Stomach (tissue), 9 donors: ENCODE data around the gene ATP6V1G1. TPM values are rescaled to one million over a fixed set of nuclear protein-coding genes. Genes with fewer than 3 reads are reported as not detected.
A peak's percentile ranks its signal among the peaks of the same experiment; 100 is the strongest.

Experiments used
- DNase-seq, 2 donors: peaks; one replicate each; pipeline versions ENCODE4 v3.0.0 to v3.0.0-alpha.2; 2013 to 2019
- H3K27ac ChIP-seq, 5 donors: fragments of 200-600 bp in 4 of 5; sonication (generic) in 4 of 5; one replicate each; pipeline ENCODE4 v1.5.1; 2013 to 2019; ENCODE audit warnings: mild to moderate bottlenecking in 1 of 5, moderate library complexity in 1 of 5
- H3K27me3 ChIP-seq, 3 donors: fragments of 200-600 bp; sonication (generic); one replicate each; pipeline ENCODE4 v1.5.1; 2017 to 2019; ENCODE audit warnings: mixed run types in 1 of 3
- H3K36me3 ChIP-seq, 4 donors: fragments of 200-600 bp; sonication (generic); 1 replicate in 3 of 4; 2 replicates in 1 of 4; pipeline ENCODE4 v1.5.1; 2016 to 2019
- H3K4me1 ChIP-seq, 4 donors: fragments of 200-600 bp; sonication (generic); one replicate each; pipeline ENCODE4 v1.5.1; 2016 to 2019
- H3K4me3 ChIP-seq, 4 donors: fragments of 200-600 bp; sonication (generic) in 3 of 4; one replicate each; pipeline ENCODE4 v1.5.1; 2016 to 2019; ENCODE audit warnings: mild to moderate bottlenecking in 1 of 4
- H3K9me3 ChIP-seq, 4 donors: fragments of 200-600 bp; sonication (generic); one replicate each; pipeline ENCODE4 v1.5.1; 2016 to 2019
- EP300 ChIP-seq: sonication (generic); formaldehyde crosslinking; IDR thresholded peaks from one replicate; pipeline ENCODE4 v1.6.1; 2017; ENCODE audit warnings: antibody characterized with exemption
- POLR2A ChIP-seq, 4 donors: fragments of 450-650 bp; IDR thresholded peaks; one replicate each; pipeline ENCODE4 v1.6.1; 2016; ENCODE audit warnings: antibody characterized with exemption in 4 of 4, control low read depth in 2 of 4, mild to moderate bottlenecking in 1 of 4, moderate library complexity in 1 of 4
- POLR2AphosphoS5 ChIP-seq, 3 donors: sonication (generic); formaldehyde crosslinking; IDR thresholded peaks; one replicate each; pipeline ENCODE4 v1.6.1; 2016; ENCODE audit warnings: antibody characterized with exemption in 3 of 3
- WGBS, 5 donors: extraction: QIAGEN DNeasy Blood & Tissue Kit in 3 of 5; methylation state at CpG; one replicate each; pipeline versions ENCODE4 v1.1.5 to v1.1.7; 2013 to 2018; 5-methylcytosine and 5-hydroxymethylcytosine counted together
- intact Hi-C: fragments of 100-400 bp; cut with DNase I; formaldehyde crosslinking; loops from one replicate; pipeline ENCODE4 v1.15.1; 2023; ENCODE audit warnings: low total_unique reads
- polyA plus RNA-seq, 3 donors: library from polyadenylated mRNA; stranded (reverse); fragments of 200-250 nt; gene quantifications; one replicate each; pipeline ENCODE4 v1.2.3, GENCODE V29; 2013
- total RNA-seq, 5 donors: library from RNA; depleted of rRNA; stranded (reverse); fragments of >200 nt; gene quantifications; one replicate each; pipeline versions ENCODE4 v1.1.0 to v1.2.3, GENCODE V29; 2014 to 2016
- TF ChIP-seq, protein P1 (sequence below), 7 experiments: fragments of 450-650 bp in 4 of 7; fragments of 200-600 bp in 3 of 7; sonication (generic) in 3 of 7; IDR thresholded peaks; one replicate each; pipeline ENCODE4 v1.5.1; 2016 to 2019; ENCODE audit warnings: antibody characterized with exemption in 7 of 7, control low read depth in 2 of 7, mild to moderate bottlenecking in 1 of 7
- donor health status: healthy with polysubstance abuse.
- donor health status: Bipolar disorder and iron deficiency.
- donor health status: healthy.

ATP6V1G1 gene
- total and polyA plus RNA-seq, 8 donors = 27.5 to 302 (median 199) TPM

DNA sequence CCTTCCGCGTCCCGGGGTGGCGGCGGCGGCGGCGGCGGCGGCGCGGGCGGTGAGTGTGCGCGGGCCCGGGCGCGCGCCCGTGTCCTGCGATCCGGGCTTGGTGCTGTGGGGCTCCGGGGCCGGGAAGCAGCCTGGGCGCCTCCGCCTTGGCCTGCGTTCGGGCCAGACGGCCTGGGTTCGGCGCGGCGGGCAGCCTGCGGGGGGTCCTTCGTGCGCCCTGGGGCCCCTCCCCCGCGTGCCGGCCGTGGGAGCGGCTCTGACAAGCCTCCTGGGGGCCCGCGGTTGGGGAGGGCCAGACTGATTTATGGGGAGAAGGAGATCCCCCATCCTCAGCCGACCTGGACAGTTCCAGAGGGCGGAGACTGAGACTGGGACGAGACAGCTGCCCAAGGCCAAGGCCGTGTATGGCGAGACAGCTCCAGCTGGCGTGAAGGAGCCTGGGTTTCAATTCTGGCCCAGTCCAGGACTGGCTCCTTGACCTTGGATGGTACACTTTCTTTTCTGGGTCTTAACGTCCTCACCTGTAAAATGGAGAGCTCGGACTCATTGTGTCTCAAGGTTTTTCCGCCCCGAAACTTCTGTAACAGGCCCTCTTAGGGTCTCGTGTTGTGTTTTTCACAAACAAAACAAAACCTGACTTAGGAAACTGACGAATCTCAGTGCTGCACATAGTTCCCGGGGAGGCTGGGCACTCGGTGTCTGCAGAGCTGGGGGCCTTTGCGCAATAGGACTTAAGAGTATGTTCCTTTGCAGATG lies 24.1 kb downstream of the ATP6V1G1 start:
- no peak for TF ChIP-seq EP300
- TF ChIP-seq, protein P1, sequence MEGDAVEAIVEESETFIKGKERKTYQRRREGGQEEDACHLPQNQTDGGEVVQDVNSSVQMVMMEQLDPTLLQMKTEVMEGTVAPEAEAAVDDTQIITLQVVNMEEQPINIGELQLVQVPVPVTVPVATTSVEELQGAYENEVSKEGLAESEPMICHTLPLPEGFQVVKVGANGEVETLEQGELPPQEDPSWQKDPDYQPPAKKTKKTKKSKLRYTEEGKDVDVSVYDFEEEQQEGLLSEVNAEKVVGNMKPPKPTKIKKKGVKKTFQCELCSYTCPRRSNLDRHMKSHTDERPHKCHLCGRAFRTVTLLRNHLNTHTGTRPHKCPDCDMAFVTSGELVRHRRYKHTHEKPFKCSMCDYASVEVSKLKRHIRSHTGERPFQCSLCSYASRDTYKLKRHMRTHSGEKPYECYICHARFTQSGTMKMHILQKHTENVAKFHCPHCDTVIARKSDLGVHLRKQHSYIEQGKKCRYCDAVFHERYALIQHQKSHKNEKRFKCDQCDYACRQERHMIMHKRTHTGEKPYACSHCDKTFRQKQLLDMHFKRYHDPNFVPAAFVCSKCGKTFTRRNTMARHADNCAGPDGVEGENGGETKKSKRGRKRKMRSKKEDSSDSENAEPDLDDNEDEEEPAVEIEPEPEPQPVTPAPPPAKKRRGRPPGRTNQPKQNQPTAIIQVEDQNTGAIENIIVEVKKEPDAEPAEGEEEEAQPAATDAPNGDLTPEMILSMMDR (IDR thresholded peaks at IDR 0.05) = no peak
- TF ChIP-seq POLR2AphosphoS5 (IDR thresholded peaks at IDR 0.05) = no peak
- no peak for TF ChIP-seq POLR2A (IDR thresholded peaks at IDR 0.05)
- WGBS, 5 donors = 2 to 6% (median 4%) methylated on average over 17 to 58 of the region's 58 CpGs
- no peaks in the 10 kb centered on the region for H3K36me3 ChIP-seq
- peaks cover 16 to 44% (median 37%) of the 10 kb centered on the region in 4 donors for H3K4me1 ChIP-seq
- H3K4me3 ChIP-seq = peak overlapping the region; percentile 62 to 82 (median 76)
- H3K27ac ChIP-seq = peak overlapping the region; percentile 90 to 95 (median 95)
- intact Hi-C loops = no loop called here
- no peaks in the 10 kb centered on the region for H3K9me3 ChIP-seq
- peak; percentile 55 to 79 for DNase-seq
- no peaks in the 10 kb centered on the region for H3K27me3 ChIP-seq

DNA sequence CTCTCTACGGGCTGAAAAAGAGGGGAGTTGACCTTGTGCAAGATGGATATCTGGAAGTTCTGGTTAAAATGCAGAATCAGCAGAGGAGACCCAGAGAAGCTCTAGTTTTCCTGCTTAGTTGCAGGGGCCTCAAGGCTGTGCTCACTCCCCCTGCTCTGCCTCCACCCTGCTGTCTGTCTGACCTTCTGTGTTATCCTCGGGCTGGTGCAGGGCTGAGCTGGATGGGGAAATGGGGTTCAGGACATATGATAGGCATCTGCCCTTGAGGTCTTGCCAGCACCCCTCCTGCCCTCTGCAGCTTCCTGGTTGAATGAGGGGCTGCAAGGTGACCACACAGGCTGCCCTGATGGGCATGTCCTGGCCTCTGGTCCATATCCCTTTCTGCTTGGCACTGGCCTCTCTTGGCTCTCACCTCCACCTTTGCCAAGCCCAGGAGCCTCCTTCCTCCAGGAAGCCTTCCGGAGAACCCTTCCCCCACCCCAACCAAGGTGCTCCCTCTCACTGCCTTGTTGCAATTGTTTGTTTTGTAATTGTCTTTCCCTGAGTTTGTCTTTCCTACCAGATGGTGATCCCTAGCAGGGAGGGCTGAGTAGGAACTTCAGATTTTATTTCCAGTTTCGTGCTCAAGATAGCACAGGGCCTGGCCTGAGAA lies 24.8 kb downstream of the ATP6V1G1 start:
- no peak for TF ChIP-seq EP300
- no peak for TF ChIP-seq POLR2AphosphoS5 (IDR thresholded peaks at IDR 0.05)
- TF ChIP-seq, protein P1 (IDR thresholded peaks at IDR 0.05) = no peak
- no peak for TF ChIP-seq POLR2A (IDR thresholded peaks at IDR 0.05)
- Histone ChIP-seq H3K27ac (peak overlapping the region; percentile 90 to 95 (median 95)), H3K36me3 (no peaks in the 10 kb centered on the region), H3K9me3 (no peaks in the 10 kb centered on the region), H3K4me3 (peak overlapping the region; percentile 62 to 82 (median 76)), H3K27me3 (no peaks in the 10 kb centered on the region), H3K4me1 (peaks cover 23 to 48% (median 44%) of the 10 kb centered on the region in 4 donors)
- intact Hi-C loops = no loop called here
- WGBS, 5 donors = 16 to 33% (median 24%) methylated on average over 4 of the region's 4 CpGs
- DNase-seq = peak in 1 of 2 donors; percentile 22

DNA sequence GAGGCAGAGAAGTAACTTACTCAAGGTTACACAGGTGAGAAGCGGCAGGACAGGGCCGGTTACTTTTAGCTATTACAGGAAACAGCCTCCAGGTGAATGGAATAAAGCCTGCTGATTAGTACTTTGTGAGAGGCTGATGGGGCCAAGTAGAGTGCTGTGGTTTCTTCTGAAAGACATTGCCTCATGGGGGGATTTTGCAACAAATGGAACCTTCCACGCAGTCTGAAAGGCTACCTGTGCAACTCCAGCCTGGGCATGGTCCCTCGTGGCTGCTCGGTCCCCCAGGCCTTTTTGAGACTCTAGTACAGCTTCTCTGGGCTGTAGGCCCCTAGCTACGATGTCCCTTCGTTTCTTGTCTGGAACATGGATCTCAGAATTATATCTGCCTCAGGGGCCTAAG lies 25.5 kb downstream of the ATP6V1G1 start:
- Histone ChIP-seq H3K27ac (peak overlapping the region in 4 of 5 donors; percentile 46 to 95 (median 94)), H3K36me3 (peaks cover 0 to 6% (median 2%) of the 10 kb centered on the region in 4 donors), H3K4me1 (peaks cover 24 to 52% (median 47%) of the 10 kb centered on the region in 4 donors), H3K9me3 (no peaks in the 10 kb centered on the region), H3K27me3 (no peaks in the 10 kb centered on the region), H3K4me3 (peak overlapping the region; percentile 62 to 82 (median 76))
- intact Hi-C loops = no loop called here
- no peak for DNase-seq
- TF ChIP-seq EP300 = no peak
- no peak for TF ChIP-seq POLR2A (IDR thresholded peaks at IDR 0.05)
- TF ChIP-seq, protein P1 (IDR thresholded peaks at IDR 0.05) = no peak
- TF ChIP-seq POLR2AphosphoS5 (IDR thresholded peaks at IDR 0.05) = no peak
- 65 to 86% (median 72%) methylated on average over 5 to 7 of the region's 7 CpGs for WGBS, 5 donors

DNA sequence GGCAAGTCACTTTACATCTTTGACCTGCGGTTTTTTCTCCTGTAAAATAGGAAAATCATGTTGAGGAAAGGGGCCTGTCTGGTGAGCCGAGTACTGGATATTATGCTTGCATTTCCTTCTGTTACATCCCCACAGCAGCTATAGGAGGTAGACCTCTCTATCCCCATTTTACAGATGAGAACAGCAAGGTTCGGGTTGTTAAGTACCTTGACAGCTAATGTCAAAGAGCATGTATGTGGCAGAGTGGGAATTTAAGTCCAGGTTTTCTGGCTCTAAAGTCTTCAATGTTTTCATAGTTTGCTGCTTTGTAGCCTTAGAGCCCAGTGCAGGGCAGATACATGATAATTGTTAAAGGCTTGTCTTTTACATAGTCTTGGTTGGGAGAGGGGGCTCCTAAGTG lies 26.4 kb downstream of the ATP6V1G1 start:
- no peaks in the 10 kb centered on the region for H3K27me3 ChIP-seq
- 64 to 67% (median 65%) methylated on average over 3 of the region's 3 CpGs for WGBS, 5 donors
- DNase-seq = no peak
- H3K27ac ChIP-seq = peak overlapping the region in 2 of 5 donors; percentile 94 to 95
- H3K36me3 ChIP-seq = peaks cover 0 to 11% (median 4%) of the 10 kb centered on the region in 4 donors
- TF ChIP-seq, protein P1 (IDR thresholded peaks at IDR 0.05) = no peak
- TF ChIP-seq POLR2AphosphoS5 (IDR thresholded peaks at IDR 0.05) (no peak), POLR2A (IDR thresholded peaks at IDR 0.05) (no peak), EP300 (no peak)
- no peak overlapping the region for H3K4me3 ChIP-seq
- H3K9me3 ChIP-seq = no peaks in the 10 kb centered on the region
- peaks cover 24 to 58% (median 50%) of the 10 kb centered on the region in 4 donors for H3K4me1 ChIP-seq
- intact Hi-C loops = no loop called here
